Stimulated activated naive CD8-positive, alpha-beta T cell treated with anti-CD3 and anti-CD28 coated beads, Interleukin-15, amount 100 ng/mL, for 72 hours (primary cell): Measurements from ENCODE around the gene PLK4.
"Not testable (repeated sequence)": the region's sequence is repeated elsewhere in the genome, so short reads cannot be mapped to it uniquely, and the experiment has no call there.

ENCODE experiments used
- ATAC-seq: fragments of 150-1000 bp; cut with Tn5 transposase; 2 replicates; pipeline ENCODE4 v1.10.0; 2021; ENCODE audit warnings: mild to moderate bottlenecking, moderate library complexity
- DNase-seq, 2 donors: peaks; one replicate each; pipeline ENCODE4 v3.0.0; 2021 to 2022
- H3K27ac Mint-ChIP-seq, 2 donors: one replicate each; pipeline ENCODE4 v1.8.0; 2022; ENCODE audit warnings: mild to moderate bottlenecking in 2 of 2, mixed read lengths in 2 of 2, moderate library complexity in 2 of 2
- H3K27me3 Mint-ChIP-seq: one replicate; pipeline ENCODE4 v1.8.0; 2022; ENCODE audit warnings: mixed read lengths
- H3K4me1 Mint-ChIP-seq: one replicate; pipeline ENCODE4 v1.8.0; 2022; ENCODE audit warnings: mild to moderate bottlenecking, mixed read lengths
- H3K4me3 Mint-ChIP-seq, 2 donors: one replicate each; pipeline ENCODE4 v1.8.0; 2022; ENCODE audit warnings: mild to moderate bottlenecking in 2 of 2, mixed read lengths in 2 of 2, moderate library complexity in 1 of 2
- H3K9me3 Mint-ChIP-seq, 2 donors: one replicate each; pipeline ENCODE4 v1.8.0; 2022; ENCODE audit warnings: mixed read lengths in 2 of 2

PLK4 gene

DNA sequence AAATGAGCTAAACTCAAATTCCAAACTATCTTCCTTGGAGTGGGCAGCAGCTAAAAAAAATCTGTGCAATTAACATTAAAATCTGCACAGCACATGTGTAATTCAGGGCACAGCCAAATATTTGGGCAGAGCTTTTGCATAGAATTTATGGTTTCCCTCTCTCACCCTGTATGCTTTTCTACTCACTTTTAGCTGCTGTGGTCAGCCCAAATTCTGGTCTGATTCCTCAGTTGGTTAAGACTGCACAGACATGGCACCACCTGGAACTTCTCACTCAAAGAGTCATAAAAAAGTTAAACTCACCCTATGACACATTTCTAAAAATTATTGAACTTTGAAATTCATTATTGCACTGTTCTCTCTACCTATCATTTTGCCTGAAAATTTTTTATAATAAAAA is 4.9 kb upstream of the PLK4 start:
- Mint-ChIP-seq H3K4me3 (no peak overlapping the region), H3K27me3 (no peaks in the 10 kb centered on the region), H3K27ac (no peak overlapping the region), H3K9me3 (no peaks in the 10 kb centered on the region), H3K4me1 (peaks cover 15% of the 10 kb centered on the region)
- ATAC-seq (no peak), DNase-seq (no peak)

DNA sequence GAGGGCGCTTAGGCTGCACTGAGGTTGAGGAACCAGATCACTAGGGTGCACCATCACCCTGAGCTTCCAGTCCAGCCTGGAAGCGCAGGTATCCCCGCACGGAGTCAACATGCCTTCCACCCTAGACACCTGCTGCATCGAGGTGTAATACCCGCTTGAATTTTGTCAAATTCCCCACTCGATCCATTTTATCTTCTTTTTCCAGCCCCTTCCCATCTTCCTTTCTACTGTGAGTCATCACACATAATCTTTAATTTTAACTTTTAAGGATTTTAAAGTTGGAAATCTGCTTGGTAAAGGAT is 821 bp downstream of the PLK4 start:
- Mint-ChIP-seq H3K4me1 (peaks cover 31% of the 10 kb centered on the region), H3K27me3 (no peaks in the 10 kb centered on the region), H3K4me3 (peak overlapping the region; percentile 99 to 100), H3K27ac (peak overlapping the region; percentile 98 to 100), H3K9me3 (no peaks in the 10 kb centered on the region)
- ATAC-seq (peak; percentile 39), DNase-seq (no peak)

DNA sequence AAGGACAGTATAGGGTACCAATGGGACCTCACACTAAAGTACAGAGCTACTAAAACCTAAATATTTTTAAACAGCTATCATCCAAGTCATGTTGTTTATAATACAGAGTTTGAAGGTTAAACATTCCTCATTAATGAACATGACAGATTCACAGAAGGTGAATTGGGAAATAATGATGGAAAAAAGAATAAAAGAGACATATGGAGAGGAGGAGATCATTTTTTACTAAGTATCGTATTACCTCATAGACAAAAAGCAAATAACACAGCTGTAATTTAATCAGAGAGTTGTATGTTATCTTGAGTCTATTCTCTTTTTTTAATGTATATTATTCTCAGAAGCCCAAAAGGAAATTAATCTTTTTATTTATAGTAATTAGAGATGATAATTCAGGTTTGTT is 7.9 kb downstream of the PLK4 start:
- no peak for DNase-seq
- Mint-ChIP-seq H3K9me3 (no peaks in the 10 kb centered on the region), H3K4me1 (no peaks in the 10 kb centered on the region), H3K27ac (peak overlapping the region in 1 of 2 donors; percentile 63), H3K4me3 (no peak overlapping the region), H3K27me3 (no peaks in the 10 kb centered on the region)
- no peak for ATAC-seq

DNA sequence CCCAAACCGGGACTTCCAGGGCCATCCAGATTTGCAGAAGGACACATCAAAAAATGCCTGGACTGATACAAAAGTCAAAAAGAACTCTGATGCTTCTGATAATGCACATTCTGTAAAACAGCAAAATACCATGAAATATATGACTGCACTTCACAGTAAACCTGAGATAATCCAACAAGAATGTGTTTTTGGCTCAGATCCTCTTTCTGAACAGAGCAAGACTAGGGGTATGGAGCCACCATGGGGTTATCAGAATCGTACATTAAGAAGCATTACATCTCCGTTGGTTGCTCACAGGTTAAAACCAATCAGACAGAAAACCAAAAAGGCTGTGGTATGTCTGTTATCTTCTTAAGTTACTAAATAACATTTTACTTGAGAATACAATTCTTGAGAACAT is 9.2 kb downstream of the PLK4 start:
- Mint-ChIP-seq H3K9me3 (no peaks in the 10 kb centered on the region), H3K27ac (no peak overlapping the region), H3K4me3 (no peak overlapping the region), H3K27me3 (no peaks in the 10 kb centered on the region), H3K4me1 (no peaks in the 10 kb centered on the region)
- DNase-seq (no peak), ATAC-seq (no peak)

DNA sequence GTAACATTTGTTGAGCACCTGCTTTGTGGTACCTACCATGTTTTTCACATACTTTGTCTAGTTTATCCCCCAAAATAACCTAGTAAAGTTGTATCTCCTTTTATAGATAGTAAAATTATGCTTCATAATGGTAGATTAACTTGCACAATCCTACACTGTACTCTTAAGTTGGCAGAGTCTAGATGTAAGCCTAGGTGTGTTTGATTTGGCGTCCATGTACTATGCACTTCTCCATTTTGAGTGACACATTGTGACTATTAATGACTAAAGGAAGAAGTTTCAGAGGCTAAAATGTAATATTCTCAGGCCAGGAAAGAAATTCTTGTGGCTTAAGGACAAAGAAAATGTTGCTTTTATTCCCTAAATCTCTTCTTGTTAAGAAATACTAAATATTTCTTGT is 15.4 kb downstream of the PLK4 start:
- ATAC-seq: no peak
- Mint-ChIP-seq H3K4me1 (no peaks in the 10 kb centered on the region), H3K9me3 (no peaks in the 10 kb centered on the region), H3K27me3 (no peaks in the 10 kb centered on the region), H3K4me3 (no peak overlapping the region), H3K27ac (no peak overlapping the region)
- no peak for DNase-seq

DNA sequence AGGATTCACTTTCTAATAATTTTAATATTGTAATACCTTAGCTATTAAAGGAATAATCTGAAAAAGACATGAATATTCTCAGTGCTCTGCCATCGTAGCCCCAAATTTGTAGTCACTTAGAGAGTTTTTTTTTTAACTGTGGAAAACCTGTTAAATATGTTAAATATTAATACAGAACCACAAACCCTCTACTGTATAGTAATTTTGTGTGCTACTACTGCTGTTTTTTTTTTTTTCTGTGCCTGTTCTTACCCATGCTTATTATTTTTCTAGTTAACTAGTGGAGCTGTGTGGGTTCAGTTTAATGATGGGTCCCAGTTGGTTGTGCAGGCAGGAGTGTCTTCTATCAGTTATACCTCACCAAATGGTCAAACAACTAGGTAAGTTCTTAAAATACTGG is 15.8 kb downstream of the PLK4 start:
- Mint-ChIP-seq H3K4me3 (no peak overlapping the region), H3K9me3 (no peaks in the 10 kb centered on the region), H3K4me1 (no peaks in the 10 kb centered on the region), H3K27me3 (no peaks in the 10 kb centered on the region), H3K27ac (no peak overlapping the region)
- ATAC-seq: no peak
- no peak for DNase-seq

DNA sequence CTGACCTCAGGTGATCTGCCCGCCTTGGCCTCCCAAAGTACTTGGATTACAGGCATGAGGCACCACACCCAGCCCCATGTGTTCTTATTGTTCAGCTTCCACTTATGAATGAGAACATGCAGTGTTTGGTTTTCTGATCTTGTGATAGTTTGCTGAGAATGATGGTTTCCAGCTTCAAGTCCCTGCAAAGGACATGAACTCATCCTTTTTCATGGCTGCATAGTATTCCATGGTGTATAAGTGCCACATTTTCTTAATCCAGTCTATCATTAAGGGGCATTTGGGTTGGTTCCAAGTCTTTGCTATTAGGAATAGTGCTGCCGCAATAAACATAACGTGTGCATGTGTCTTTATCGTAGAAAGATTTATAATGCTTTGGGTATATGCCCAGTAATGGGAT is 19.0 kb downstream of the PLK4 start:
- not testable (repeated sequence) for H3K4me3 Mint-ChIP-seq, H3K27me3 Mint-ChIP-seq, H3K27ac Mint-ChIP-seq, DNase-seq, H3K9me3 Mint-ChIP-seq, ATAC-seq, H3K4me1 Mint-ChIP-seq

DNA sequence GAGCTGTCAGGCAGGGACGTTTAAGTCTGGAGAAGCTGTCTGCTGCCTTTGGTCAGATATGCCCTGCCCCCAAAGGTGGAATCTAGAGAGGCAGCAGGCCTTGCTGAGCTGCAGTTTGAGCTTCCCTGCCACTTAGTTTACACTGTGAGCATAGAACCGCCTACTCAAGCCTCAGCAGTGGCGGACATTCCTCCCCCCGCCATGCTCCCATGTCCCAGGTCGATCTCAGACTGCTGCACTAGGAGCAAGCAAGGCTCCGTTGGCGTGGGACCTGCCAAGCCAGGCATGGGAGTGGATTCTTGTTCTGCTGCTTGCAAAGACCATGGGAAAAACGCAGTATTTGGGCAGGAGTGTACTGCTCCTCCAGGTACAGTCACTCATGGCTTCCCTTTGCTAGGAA is 24.3 kb downstream of the PLK4 start:
- Mint-ChIP-seq H3K9me3 (peaks cover 0 to 10% of the 10 kb centered on the region in 2 donors), H3K4me1 (no peaks in the 10 kb centered on the region), H3K27me3 (no peaks in the 10 kb centered on the region), H3K27ac (no peak overlapping the region), H3K4me3 (no peak overlapping the region)
- DNase-seq (no peak), ATAC-seq (no peak)

DNA sequence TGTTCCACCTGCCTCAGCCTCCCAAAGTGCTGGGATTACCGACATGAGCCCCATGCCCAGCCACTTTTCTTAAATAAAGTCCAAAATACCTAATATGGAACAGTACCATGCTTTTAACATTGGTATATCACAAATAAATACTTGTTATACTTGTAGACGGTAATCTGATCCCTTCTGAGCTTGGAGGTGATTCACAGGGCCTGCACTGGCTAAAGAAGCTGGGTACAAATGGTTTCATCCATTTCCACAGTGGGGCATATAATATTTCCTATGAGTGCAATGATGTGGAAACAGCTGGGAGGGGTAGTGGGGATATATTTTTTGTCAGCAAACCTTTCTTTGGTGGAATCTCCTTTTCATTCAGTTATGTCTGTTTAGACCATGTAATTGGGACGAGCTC is 35.8 kb downstream of the PLK4 start:
- DNase-seq (no peak), ATAC-seq (no peak)
- H3K4me1 Mint-ChIP-seq: no peaks in the 10 kb centered on the region
- H3K27me3 Mint-ChIP-seq: no peaks in the 10 kb centered on the region
- no peaks in the 10 kb centered on the region for H3K9me3 Mint-ChIP-seq
- H3K27ac Mint-ChIP-seq: no peak overlapping the region
- no peak overlapping the region for H3K4me3 Mint-ChIP-seq

DNA sequence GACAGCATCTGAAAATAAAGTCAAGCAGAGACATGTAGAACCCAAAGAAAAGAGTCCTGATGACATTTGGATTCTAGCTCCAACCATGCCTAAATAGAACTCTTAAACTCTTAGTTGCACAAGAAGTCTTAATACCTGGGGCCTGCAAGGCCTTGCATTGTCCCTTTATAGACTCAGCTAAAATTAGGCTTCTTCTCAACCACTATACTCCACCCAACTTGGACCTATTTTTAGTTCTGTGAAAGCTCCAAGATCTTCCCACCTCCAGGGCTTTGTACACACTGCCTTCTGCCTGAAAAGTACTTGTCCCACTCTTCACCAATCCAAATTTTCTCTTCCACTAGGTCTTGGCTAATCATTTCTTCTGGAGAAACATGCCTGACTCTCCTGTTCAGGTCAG is 36.5 kb downstream of the PLK4 start:
- Mint-ChIP-seq H3K9me3 (no peaks in the 10 kb centered on the region), H3K27ac (no peak overlapping the region), H3K4me1 (no peaks in the 10 kb centered on the region), H3K4me3 (no peak overlapping the region), H3K27me3 (no peaks in the 10 kb centered on the region)
- DNase-seq (no peak), ATAC-seq (no peak)

DNA sequence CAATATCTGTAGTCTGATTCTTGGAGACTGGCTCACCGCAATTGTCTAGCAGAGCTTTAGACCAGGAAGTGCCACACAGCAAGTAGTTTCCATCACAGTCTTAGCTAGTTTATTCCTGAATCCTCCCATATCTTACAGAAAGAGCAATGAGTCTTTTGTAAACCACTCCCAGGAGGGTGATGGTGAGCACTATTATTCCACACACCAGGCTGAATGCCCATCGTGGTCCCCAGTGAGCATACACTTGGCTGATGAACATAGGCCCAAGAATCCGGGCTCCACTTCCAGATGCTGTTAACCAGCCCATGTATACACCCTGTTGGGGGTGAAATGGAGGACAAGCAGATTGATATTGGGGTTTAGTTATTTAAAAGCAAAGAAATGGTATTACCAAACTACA is 39.8 kb downstream of the PLK4 start:
- ATAC-seq (no peak), DNase-seq (no peak)
- no peaks in the 10 kb centered on the region for H3K27me3 Mint-ChIP-seq
- no peaks in the 10 kb centered on the region for H3K9me3 Mint-ChIP-seq
- no peak overlapping the region for H3K4me3 Mint-ChIP-seq
- no peaks in the 10 kb centered on the region for H3K4me1 Mint-ChIP-seq
- no peak overlapping the region for H3K27ac Mint-ChIP-seq

DNA sequence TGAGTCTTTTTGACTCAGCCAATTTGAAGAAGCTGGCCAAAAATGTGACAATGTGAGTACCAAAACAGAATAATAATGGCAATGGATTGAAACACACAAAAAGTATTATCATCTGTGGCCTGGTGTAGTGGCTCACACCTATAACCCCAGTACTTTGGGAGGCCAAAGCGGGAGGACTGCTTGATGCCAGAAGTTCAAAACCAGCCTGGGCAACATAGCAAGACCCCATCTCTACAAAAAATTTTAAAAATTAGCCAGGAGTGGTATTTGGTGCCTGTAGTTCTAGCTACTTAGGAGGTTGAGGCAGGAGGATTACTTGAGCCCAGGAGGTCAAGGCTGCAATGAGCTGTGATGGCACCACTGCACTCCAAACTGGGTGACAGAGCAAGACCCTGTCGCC is 41.5 kb downstream of the PLK4 start:
- Mint-ChIP-seq H3K27me3 (no peaks in the 10 kb centered on the region), H3K9me3 (no peaks in the 10 kb centered on the region), H3K4me1 (no peaks in the 10 kb centered on the region), H3K4me3 (no peak overlapping the region), H3K27ac (no peak overlapping the region)
- DNase-seq (no peak), ATAC-seq (no peak)

DNA sequence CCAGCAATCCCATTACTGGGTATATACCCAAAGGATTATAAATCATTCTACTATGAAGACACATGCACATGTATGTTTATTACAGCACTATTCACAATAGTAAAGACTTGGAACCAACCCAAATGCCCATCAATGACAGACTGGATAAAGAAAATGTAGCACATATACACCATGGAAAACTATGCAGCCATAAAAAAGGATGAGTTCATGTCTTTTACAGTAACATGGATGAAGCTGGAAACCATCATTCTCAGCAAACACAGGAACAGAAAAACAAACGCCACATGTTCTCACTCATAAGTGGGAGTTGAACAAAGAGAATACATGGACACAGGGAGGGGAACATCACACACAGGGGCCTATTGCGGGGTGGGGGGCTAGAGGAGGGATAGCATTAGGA is 45.0 kb downstream of the PLK4 start:
- not testable (repeated sequence) for H3K27ac Mint-ChIP-seq, ATAC-seq, H3K9me3 Mint-ChIP-seq, H3K27me3 Mint-ChIP-seq, H3K4me1 Mint-ChIP-seq, DNase-seq, H3K4me3 Mint-ChIP-seq

DNA sequence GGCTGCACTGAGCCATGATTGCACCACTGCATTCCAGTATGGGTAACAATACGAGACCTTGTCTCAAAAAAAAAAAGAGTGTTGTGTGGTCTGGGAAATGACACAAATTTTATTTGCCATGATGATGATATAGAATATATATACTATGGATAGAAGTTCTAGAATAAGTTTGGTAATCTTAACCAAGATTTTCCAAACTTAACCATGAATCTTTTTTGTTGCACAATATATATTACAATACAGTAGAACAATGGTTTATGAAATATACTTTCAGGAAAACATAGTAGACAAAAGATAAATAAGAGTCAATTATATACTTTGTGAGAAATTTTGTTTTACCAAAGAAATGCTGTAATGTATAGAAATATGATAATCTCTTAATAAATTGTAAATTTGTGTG is 49.5 kb downstream of the PLK4 start:
- no peak for ATAC-seq
- Mint-ChIP-seq H3K27me3 (no peaks in the 10 kb centered on the region), H3K27ac (no peak overlapping the region), H3K4me1 (no peaks in the 10 kb centered on the region), H3K4me3 (no peak overlapping the region), H3K9me3 (no peaks in the 10 kb centered on the region)
- DNase-seq: no peak

DNA sequence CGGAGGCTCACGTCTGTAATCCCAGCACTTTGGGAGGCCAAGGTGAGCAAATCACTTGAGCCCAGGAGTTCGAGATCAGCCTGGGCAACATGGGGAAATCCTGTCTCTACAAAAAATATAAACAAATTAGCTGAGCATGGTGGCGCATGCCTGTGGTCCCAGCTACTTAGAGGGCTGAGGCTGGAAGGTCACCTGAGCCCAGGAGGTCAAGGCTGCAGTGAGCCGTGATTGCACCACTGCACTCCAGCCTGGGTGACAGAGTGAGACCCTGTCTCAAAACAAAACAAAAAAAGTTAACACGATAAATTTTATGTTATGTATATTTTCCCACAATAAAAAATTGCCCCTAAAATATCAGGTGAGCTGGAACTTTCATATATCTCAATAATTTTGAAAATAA is 51.1 kb downstream of the PLK4 start:
- not testable (repeated sequence) for DNase-seq, ATAC-seq, H3K27me3 Mint-ChIP-seq, H3K4me1 Mint-ChIP-seq, H3K9me3 Mint-ChIP-seq, H3K27ac Mint-ChIP-seq, H3K4me3 Mint-ChIP-seq

DNA sequence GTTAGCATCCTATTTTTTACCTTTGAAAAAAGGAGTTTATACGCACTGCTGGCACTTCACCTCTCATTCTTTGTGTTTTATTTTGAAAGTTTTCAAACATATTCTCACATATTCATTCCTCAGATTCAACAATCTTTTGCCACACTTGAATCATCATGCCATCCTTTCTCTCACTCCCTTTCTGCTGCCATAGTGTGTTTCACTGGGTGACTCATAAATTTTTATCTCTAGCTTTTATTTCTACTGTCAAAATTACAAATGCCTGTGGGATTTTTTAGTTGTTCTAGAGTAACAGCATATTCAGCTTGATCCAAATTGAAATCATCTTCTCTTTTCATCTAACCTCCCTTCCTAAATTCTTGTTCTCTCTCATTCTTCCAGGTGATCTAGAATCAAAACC is 56.3 kb downstream of the PLK4 start:
- Mint-ChIP-seq H3K4me3 (no peak overlapping the region), H3K9me3 (no peaks in the 10 kb centered on the region), H3K27me3 (no peaks in the 10 kb centered on the region), H3K27ac (peak overlapping the region in 1 of 2 donors; percentile 24), H3K4me1 (no peaks in the 10 kb centered on the region)
- DNase-seq (no peak), ATAC-seq (no peak)
